NCI-H2227 (cell line): ENCODE results near the gene ADAM11.
A peak's percentile ranks its signal among the peaks of the same experiment; 100 is the strongest.

Experiments used
- DNase-seq: peaks from one replicate; lab custom pipeline; 2025; ENCODE audit not compliant: unreplicated experiment; lab: John Stamatoyannopoulos, UW

ADAM11 gene

DNA sequence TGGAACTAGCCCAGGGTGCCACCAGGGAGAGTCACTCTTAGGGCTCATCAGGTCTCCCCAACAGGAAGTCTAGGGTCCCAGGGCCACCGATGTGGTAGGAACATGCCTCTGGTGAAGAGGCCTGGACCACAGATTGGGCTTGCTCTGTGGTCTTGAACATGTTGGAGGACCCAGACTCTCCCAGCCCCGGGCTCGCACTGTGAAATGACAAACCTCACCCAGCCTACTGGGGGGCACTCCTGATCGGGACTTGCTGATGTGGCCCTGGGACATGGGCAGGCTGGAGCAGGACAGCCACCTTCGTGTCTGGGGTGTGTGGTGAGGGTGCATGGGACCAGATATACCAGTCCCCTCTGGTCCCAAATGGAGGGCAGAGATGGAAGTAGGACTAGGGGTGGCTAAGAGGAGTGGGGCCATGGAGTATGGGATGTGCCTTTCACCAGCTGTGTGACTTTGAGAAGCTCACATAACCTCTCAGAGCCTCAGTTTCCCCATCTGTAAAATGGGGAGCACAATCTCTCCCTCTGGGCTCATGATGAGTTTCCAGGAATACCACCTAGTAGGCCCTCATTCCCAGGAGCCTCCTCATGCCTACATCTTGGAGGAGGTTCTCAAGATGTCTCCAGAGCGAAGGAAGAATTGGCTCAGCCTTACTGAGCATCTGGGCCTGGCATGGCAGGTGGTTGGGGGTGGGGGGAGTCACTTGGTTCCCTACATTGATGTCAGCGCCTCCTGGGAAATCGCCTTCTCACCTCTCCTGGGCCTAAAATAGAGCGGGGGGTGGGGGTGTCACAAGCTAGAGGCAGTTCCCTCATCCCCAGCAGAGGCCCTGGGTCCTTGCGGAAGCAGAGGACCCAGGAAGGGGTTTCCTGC is 1.5 kb upstream of the ADAM11 start:
- DNase-seq, result no peak

DNA sequence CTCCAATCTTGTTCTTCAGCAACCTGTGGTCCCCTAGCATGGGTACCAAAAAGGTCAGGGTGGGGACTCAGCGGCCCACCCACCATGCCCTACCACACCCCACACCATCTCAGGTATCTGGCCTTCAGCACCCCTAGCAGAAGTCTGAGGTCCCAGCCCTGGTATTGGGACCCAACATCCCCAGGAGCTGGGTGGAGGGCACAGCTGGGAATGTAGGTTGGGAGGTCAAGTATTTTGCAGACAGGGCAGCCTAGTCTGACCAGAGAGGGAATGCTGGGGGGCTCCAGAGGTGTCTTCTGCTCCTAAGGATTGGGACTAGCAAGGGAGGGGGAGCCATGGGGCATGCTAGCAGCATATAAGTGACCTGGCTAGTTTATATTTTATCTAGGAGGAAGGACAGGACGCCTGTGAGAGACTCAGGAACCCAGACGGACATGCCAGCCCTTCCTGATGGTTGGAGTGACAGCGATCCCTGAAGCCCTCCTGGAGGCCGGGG is 822 bp upstream of the ADAM11 start:
- DNase-seq, result no peak

DNA sequence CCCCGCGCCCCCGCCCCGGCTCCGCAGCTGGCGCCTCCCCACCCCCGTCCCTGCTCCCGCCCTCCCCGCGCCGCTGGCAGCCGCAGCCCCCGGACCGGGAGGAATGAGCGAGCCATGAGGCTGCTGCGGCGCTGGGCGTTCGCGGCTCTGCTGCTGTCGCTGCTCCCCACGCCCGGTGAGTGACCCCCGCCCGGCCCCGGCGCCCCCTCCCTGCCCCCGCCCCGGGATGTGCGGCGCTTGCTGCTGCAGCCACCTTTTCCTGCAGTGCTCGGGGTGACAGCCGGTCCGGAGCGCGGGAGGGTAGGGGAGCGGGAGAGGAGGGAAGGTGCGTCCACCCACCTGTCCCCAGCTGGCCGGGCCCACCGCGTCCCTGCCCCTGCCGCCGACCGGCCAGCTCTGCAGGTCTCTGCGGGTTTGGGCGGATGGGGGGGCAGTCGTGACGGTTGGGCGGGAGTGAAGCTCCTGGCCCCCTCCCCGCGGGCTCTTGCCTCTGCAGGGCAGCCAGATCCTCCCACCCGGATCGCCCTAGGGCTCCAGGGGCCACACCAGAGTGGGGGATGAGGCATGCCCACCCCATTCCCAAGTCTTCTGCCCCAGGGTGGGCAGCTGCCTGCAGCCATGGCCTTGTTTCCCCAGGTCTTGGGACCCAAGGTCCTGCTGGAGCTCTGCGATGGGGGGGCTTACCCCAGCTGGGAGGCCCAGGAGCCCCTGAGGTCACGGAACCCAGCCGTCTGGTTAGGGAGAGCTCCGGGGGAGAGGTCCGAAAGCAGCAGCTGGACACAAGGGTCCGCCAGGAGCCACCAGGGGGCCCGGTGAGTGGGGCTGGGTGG is 513 bp downstream of the ADAM11 start:
- DNase-seq, result peak; percentile 57

DNA sequence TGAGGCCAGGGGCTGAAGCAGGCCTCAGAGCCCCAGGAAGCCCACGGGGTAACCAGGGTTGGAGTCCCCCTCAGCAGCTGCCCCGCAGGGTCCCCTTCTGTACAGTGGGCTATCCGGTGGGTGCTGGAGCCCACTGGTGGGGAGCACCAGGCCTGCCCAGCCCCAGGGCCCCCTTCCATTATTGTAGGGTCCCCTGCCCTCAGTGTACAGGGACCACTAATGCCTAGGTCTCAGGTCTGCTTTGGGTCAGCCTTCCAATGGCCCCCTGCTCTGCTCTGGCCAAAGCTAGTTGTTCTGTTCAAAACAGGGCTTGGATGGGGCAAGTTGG is 1.1 kb downstream of the ADAM11 start:
- DNase-seq, result no peak

DNA sequence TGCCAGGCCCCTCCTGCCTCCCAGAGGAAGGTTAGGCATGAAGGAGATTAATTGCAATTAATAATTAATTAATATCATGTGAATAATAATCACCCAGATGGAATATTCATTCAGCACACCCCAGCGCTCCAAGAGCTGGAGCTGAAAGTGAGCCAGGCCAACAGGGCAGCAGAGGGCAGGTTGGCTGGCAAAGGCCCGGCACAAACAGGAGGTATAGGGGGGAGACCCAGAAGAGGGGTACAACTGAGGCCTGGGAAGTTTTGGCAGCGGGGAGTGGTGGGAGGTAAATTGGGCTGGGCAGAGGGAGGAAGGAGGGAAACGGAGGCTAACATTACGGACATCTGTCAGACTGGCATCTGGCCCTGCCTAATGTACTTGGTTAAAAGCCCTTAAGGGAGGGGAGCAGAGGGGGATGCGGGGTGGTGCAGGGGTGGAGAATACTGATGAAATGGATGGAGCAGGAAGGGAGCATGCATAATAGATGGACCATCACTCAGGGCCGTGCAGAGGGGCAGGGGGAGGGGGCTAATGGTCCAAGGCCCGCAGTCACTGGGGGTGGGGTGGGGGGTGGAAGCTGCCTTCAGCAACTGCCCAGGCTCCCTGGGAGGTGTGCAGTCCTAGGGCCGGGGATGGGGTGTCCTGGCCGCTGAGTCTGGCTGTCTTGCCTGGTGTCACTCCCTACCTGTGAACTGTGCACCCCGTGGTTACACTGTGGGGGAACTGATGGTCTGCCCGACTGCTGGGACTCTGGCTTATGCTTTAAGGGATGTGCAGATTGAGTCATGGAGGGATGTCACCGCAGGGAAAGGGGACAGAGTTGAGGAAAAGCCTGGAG is 1.9 kb downstream of the ADAM11 start:
- no peak for DNase-seq

DNA sequence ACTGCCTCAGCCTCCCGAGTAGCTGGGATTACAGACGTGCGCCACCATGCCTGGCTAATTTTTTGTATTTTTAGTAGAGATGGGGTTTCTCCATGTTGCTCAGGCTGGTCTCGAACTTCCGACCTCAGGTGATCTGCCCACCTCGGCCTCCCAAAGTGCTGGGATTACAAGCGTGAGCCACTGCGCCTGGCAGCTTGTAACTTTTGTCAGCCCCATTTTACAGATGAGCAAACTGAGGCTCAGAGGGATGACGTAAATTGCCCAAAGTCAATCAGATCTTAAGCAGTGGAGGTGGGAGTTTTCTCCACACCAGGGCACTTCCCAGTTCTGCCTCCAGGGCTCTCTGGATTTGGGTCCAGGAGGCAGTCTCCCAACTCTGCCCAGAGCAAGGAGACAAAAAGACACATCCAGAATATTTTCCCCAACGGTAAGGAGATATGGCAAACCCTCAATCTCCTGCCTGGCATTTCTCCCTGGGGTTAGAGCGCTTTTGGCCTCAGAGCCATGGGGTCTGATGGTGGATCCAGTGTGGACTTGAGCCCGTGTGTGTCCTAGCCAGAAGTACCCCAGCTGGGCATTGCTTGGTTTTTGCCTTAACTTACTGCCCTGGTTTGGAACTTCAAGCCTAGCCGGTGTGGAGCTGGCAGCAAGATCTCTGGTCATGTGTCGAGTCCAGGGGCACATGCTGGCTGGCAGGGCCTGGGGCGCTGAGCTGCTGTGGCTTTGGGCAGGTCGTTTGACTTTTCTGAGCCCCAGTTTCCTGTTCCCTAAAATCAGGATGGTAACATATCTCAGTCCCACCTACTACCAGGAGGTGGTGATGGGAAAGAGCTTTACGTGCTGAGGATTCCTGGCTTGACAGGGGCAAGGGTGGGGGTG is 3.4 kb downstream of the ADAM11 start:
- no peak for DNase-seq

DNA sequence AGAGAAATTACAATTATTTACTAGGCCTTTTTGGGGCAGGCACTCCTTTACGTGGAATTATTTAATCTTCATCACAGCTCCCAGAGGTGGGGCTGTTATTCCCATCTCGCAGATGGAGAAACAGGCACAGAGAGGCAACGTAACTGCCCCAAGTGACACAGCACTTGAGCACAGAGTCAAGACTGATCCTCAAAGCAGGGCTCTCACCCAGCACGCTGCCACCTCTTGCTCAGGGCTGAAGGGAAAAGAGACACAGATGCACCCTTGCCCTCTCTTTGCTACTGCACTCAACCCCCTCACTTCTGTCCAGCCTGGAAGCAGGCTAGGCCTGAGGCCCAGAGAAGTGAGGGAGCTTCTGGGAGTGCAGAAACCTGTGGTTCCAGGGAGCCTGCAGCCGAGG is 4.4 kb downstream of the ADAM11 start:
- no peak for DNase-seq

DNA sequence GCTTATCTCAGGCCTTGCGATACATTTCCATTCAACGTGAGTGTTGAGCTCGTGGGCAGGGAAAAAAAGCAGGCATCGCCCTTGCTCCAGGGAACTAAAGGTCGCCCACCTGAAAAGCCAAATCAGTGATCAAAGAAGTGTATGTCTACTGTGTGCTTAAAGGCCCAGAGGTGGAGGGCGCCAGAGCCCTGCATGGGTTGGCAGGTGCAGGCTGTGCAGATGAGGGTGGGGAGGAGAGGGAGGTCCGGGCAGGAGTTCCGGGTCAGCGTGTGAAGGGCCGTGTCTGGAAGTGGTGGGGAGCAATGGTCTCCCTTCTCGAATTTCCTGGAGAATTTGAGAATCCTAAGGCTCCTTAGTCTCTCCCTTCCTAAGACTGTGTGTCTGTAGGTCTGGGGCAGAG is 7.2 kb downstream of the ADAM11 start:
- no peak for DNase-seq

DNA sequence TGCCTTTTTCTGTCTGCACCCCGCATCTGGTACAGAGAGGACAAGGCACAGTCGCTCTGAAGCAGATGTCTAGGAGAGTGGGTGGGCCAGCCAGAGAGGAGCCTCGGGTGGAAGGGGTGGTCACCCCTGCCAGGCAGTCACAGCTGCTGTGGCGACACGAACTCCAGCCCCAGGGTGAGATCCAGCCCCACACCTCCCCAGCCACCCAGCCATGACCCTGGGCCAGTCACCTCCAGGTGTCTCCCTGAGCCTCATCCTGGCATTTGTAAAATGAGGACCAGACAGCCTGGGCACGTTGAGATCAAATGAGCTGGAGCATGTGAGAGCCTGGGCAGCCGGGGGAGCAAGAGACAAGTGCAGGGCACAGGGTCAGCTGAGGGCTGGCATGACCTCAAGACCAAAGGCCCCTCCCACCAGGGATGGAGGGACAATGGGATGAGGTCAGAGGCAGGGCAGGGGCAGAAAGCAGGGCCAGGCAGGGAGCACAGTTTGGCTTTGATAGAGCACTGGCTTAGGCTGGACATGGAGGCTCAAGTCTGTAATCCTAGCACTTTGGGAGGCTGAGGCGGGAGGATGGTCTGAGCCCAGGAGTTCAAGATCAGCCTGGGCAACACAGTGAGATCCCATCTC is 7.7 kb downstream of the ADAM11 start:
- DNase-seq, result no peak

DNA sequence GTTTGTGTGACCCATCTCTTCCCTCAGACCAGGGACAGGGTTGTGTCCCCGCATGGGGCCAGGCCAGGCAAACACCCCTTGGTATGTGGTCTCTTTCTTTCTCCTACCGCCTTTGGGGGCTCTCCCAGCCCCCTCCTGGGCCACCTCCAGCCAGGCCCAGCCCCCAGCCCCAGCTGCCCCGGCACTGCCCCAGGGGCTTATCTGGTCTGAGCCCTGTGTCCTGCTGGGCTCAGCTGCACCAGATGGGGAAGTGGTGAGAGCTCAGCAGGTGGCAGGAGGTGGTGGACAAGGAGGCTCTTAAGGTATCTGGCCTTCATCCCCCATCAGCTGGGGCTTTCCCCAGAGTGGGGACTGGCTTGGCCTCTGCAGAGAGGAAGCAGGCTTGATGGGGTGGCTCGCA is 8.7 kb downstream of the ADAM11 start:
- DNase-seq, result no peak

DNA sequence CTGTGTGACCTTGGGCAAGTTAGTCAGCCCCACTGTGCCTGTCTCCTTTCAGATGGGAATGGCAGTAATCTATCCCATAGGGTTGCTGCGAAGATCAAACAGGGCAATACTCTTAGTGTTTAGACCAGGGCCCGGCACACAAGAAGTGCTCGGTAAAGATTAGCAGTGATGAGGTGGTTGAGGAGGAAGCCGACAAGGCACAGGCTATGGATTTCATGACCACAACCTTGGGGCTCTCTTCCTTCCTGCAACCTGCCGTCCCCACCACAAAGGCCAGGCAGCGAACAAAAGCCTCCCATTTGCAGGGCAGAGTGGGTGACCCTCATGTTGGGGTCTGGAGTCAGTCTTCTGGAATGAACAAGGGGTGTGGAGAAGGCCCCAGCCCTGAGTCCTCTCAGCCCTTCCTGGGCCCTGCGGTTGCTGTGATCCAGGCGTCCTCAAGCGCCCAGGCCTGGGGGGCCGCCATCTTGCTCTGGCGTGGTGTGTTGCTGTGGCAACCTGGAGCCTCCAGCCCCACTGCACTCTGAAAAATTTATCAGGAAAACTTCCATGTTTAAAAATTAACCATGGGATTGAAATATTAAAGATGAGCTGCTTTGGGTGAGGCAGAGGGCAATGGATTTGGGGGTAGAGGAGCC is 9.8 kb downstream of the ADAM11 start:
- no peak for DNase-seq

DNA sequence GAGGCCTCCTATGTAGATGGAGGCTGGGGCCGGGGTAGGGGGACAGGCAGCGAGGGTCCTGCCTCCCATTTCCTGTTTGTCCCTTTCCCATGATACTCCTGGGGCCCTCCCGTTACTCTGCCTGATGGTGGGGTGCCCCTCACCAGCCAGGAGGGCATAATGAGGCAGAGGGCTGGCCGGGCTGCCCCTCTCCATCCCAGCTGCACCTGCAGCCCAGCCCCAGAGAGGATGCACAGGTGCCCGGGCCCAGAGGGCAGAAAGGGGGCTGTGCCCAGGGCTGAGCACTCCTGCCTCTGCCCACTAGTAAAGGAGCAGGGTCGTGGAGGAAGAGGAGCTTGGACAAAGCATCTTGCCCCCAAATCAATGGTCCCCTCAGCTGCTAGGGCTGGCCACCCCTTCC is 10.4 kb downstream of the ADAM11 start:
- DNase-seq, result no peak

DNA sequence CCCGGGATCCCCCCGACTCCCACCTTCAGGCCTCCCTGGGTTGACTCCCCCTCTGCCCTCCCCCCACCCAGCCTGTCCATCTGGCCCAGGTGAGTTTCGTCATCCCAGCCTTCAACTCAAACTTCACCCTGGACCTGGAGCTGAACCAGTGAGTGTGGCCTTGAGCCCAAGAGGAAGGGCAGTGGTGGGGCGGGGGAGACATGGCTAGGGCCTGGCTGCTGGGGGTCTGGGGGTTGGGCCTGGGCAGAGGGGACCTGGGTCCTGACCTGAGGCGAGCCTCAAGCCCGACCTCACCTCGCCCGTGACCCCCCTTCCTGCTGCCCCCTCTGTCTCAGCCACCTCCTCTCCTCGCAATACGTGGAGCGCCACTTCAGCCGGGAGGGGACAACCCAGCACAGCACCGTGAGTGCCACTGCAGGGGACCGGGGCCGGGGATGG is 10.9 kb downstream of the ADAM11 start:
- DNase-seq, result no peak

DNA sequence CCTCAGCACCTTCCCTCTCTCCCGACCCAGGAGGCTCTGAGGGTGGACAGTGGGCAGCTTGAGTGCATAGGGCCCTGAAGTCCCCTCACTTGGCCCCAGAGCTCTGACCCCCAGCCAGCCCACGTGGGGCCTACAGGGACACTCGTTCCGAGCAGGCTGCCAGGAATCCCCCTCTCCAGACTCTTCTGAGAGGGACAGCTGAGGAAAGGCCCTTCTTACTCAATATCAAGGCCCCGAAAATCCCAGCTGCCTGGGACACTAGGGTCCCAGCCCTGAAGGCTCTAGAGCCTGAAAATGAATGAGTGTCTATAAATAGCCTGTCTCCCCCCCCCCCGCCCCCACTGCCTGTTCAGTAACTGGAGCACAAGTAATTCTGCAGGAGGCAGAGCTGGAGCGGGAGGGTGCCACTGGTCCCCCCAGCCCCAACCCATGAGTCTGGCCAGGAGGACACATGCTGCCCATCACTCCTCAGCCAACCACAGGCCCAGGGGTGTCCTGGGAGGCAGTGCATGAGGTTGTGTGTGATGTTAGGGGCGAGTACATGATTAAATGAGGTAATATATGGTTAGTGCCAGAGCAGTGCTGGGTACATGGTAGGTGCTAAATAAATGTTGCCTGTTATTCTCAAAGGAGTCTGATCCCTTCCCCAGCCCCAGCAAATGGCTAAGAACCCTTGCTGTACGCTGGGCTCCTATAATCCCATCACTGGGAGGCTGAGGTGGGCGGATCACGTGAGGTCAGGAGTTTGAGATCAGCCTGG is 11.6 kb downstream of the ADAM11 start:
- DNase-seq, result no peak

DNA sequence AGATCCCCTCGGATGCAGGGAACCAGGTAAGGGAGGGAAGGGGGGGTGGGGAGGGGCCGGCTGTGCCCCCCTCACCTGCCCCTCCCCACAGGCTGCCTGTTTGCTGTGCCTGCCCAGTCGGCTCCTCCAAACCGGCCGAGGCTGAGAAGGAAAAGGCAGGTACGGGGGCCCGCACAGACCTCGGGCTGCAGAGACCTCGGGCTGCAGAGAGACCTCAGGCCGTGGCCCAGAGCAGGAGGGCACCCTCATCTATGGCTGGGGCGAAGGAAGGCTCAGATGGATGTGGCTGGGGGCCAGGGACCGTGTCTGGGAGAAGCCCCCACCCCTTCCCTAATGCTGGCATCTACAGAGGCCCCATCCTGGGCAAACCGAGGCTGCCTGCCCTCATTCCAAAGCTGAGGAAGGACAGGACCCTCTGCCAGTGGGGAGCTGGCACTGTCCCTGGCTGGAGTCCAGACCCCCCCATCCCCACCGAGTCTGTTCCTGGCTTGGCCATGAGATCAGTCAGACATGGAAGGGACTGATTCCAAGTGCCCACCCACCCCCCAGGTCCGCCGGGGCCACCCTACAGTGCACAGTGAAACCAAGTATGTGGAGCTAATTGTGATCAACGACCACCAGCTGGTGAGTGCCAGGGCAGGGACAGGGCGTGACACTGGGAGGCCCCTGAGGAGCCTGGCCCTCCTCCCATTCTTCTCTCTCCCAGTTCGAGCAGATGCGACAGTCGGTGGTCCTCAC is 13.7 kb downstream of the ADAM11 start:
- no peak for DNase-seq

DNA sequence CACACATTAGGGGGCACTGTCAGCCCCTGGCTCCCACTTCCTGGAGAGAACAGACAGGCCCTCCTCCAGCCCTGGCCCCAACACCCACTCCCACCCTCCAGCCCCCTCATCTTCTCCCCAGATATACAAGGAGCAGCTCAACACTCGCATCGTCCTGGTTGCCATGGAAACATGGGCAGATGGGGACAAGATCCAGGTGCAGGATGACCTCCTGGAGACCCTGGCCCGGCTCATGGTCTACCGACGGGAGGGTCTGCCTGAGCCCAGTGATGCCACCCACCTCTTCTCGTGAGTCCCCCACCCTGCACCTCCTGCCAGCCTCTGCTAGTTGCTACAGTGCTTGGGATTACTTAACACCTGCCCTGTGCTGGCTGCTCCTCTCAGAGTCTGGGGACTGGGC is 14.4 kb downstream of the ADAM11 start:
- peak; percentile 20 for DNase-seq

DNA sequence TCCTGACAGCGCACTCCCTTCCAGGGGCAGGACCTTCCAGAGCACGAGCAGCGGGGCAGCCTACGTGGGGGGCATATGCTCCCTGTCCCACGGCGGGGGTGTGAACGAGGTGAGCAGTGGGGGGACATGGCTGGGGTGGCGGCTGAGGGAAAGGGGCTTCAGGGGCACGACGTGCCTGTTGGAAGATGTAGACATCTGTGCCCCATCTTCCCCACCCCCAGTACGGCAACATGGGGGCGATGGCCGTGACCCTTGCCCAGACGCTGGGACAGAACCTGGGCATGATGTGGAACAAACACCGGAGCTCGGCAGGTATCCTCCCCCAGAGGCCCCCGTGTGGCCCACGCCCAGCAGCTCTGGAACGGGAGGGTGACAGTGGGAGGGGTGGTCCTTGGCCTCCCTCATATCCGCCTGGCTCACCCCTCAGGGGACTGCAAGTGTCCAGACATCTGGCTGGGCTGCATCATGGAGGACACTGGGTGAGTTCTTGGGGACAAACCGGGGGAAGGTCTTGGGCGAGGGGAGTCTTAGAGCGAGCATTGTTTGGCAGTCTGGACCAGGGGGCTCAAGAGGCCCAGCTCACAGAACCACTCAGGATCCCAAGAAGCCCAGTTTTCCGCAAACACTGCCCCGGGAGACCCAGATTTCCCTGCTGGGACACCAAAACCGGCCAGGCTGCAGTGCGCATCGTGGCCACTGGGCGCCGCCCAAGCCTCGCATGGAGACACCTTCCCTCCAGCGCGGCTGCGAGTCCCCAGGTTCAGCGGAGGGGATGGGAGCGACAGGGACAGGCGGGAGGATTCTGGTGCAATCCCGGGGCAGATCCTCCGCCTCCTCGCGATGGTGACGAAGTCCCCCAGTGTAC is 15.7 kb downstream of the ADAM11 start:
- peak; percentile 94 for DNase-seq
